H1 (cell line): ENCODE results near the gene PROZ. TPM values are rescaled to one million over a fixed set of nuclear protein-coding genes. Genes with fewer than 3 reads are reported as not detected.

Experiments
- CTCF ChIA-PET: fragments of 300-600 bp; sonication (Branson Sonifier 250); formaldehyde crosslinking; loops from one replicate; lab custom pipeline; 2021; ENCODE audit not compliant: partially characterized antibody; lab: Charles Lee
- POLR2A ChIA-PET: fragments of 300-600 bp; sonication (Branson Sonifier 250); formaldehyde crosslinking; loops from one replicate; lab custom pipeline; 2021; ENCODE audit warnings: inconsistent platforms; ENCODE audit not compliant: partially characterized antibody; lab: Charles Lee
- DNase-seq, 2 experiments: peaks; one replicate each; pipeline versions ENCODE4 v3.0.0 to v3.0.0-alpha.2; 2010 to 2022; ENCODE audit warnings: low spot score in 2 of 2, low read depth in 1 of 2, mixed read lengths in 1 of 2
- FAIRE-seq: peaks from 2 replicates; lab custom pipeline; 2011; peaks lifted over from hg19 to GRCh38; lab: Jason Lieb, UNC
- H2AFZ ChIP-seq: 2 replicates; pipeline ENCODE4 v1.8.1; 2012; ENCODE audit warnings: low read length, inconsistent platforms
- H2AK5ac ChIP-seq: 2 replicates; pipeline ENCODE4 v1.6.1; 2013; ENCODE audit warnings: low read depth, low read length
- H2BK120ac ChIP-seq: replicated peaks from 2 replicates; pipeline ENCODE3; 2013; ENCODE audit warnings: low read depth, low read length, inconsistent platforms
- H2BK12ac ChIP-seq: 2 replicates; pipeline ENCODE4 v1.6.1; 2013; ENCODE audit warnings: low read depth, low read length
- H2BK15ac ChIP-seq: 2 replicates; pipeline ENCODE4 v1.6.1; 2013; ENCODE audit warnings: low read length
- H2BK20ac ChIP-seq: 2 replicates; pipeline ENCODE4 v1.6.1; 2013; ENCODE audit warnings: low read length
- H2BK5ac ChIP-seq: 2 replicates; pipeline ENCODE4 v1.6.1; 2013; ENCODE audit warnings: low read depth, low read length
- H3K14ac ChIP-seq: 2 replicates; pipeline ENCODE4 v1.6.1; 2013; ENCODE audit warnings: inconsistent platforms; ENCODE audit not compliant: insufficient read length
- H3K18ac ChIP-seq: 2 replicates; pipeline ENCODE4 v1.6.1; 2013; ENCODE audit warnings: low read length; ENCODE audit errors: extremely low read depth
- H3K23ac ChIP-seq: 2 replicates; pipeline ENCODE4 v1.6.1; 2013; ENCODE audit warnings: inconsistent platforms; ENCODE audit not compliant: insufficient read length
- H3K23me2 ChIP-seq: 2 replicates; pipeline ENCODE4 v1.6.1; 2013; ENCODE audit warnings: low read depth, low read length
- H3K27ac ChIP-seq: 2 replicates; pipeline ENCODE4 v1.6.1; 2011; ENCODE audit warnings: low read depth, low read length, inconsistent platforms
- H3K27me3 ChIP-seq, 4 experiments: replicated peaks in 1 of 4; 1 replicate in 1 of 4; 2 replicates in 3 of 4; pipeline versions ENCODE4 v1.6.1 to v1.8.1; 2011 to 2013; ENCODE audit warnings: low read length in 3 of 4, mild to moderate bottlenecking in 3 of 4, inconsistent platforms in 2 of 4, mixed read lengths in 2 of 4, moderate library complexity in 1 of 4; ENCODE audit not compliant: control insufficient read depth in 3 of 4, insufficient read depth in 3 of 4; ENCODE audit errors: extremely low read depth in 1 of 4
- H3K36me3 ChIP-seq, 4 experiments: 2 replicates each; pipeline versions ENCODE4 v1.6.1 to v1.8.1; 2011 to 2013; ENCODE audit warnings: mild to moderate bottlenecking in 4 of 4, low read length in 3 of 4, moderate library complexity in 2 of 4, control low read depth in 1 of 4, inconsistent platforms in 1 of 4; ENCODE audit not compliant: insufficient read depth in 4 of 4, control insufficient read depth in 2 of 4
- H3K4ac ChIP-seq: replicated peaks from 2 replicates; pipeline ENCODE3; 2013; ENCODE audit warnings: low read length, low read depth, mixed read lengths, inconsistent platforms; ENCODE audit not compliant: insufficient read length
- H3K4me1 ChIP-seq, 4 experiments: replicated peaks in 1 of 4; 1 replicate in 1 of 4; 2 replicates in 3 of 4; pipeline versions ENCODE4 v1.6.1 to v1.8.1; 2011 to 2013; ENCODE audit warnings: low read length in 3 of 4, inconsistent platforms in 2 of 4, mixed read lengths in 1 of 4; ENCODE audit not compliant: insufficient read depth in 4 of 4, control insufficient read depth in 3 of 4
- H3K4me2 ChIP-seq, 2 experiments: 2 replicates each; pipeline versions ENCODE4 v1.6.1 to v1.8.1; 2011 to 2013; ENCODE audit warnings: low read depth in 2 of 2, low read length in 2 of 2, control low read depth in 1 of 2, inconsistent platforms in 1 of 2, mild to moderate bottlenecking in 1 of 2; ENCODE audit not compliant: insufficient read depth in 1 of 2
- H3K4me3 ChIP-seq, 4 experiments: fragments of 200-600, 300-600 bp in 1 of 4; sonication (generic), shearing (Covaris generic), sonication (Bioruptor Twin) in 1 of 4; 2 replicates each; pipeline versions ENCODE4 v1.5.1 to v1.8.1; 2011 to 2016; ENCODE audit warnings: low read length in 4 of 4, low read depth in 3 of 4, control low read depth in 2 of 4, inconsistent platforms in 2 of 4, mild to moderate bottlenecking in 2 of 4, mixed read lengths in 1 of 4, moderate library complexity in 1 of 4; ENCODE audit not compliant: insufficient read depth in 2 of 4; ENCODE audit errors: extremely low read depth in 1 of 4
- H3K56ac ChIP-seq: replicated peaks from 2 replicates; pipeline ENCODE3; 2013; ENCODE audit warnings: low read depth, mild to moderate bottlenecking, mixed read lengths, low read length, inconsistent platforms; ENCODE audit not compliant: insufficient read length
- H3K79me1 ChIP-seq: 2 replicates; pipeline ENCODE4 v1.6.1; 2013; ENCODE audit warnings: low read depth, low read length, control low read depth
- H3K79me2 ChIP-seq, 2 experiments: 2 replicates each; pipeline versions ENCODE4 v1.6.1 to v1.8.1; 2012 to 2013; ENCODE audit warnings: low read length in 2 of 2, mild to moderate bottlenecking in 2 of 2, inconsistent platforms in 1 of 2; ENCODE audit not compliant: insufficient read depth in 2 of 2, control insufficient read depth in 1 of 2
- H3K9ac ChIP-seq, 4 experiments: replicated peaks in 1 of 4; 1 replicate in 1 of 4; 2 replicates in 3 of 4; pipeline versions ENCODE4 v1.6.1 to v1.8.1; 2011 to 2013; ENCODE audit warnings: low read depth in 3 of 4, low read length in 3 of 4, control low read depth in 2 of 4, mild to moderate bottlenecking in 2 of 4, moderate library complexity in 2 of 4, inconsistent platforms in 1 of 4; ENCODE audit errors: extremely low read depth in 1 of 4
- H3K9me3 ChIP-seq, 2 experiments: 2 replicates each; pipeline versions ENCODE4 v1.6.1 to v1.8.1; 2012 to 2013; ENCODE audit warnings: mild to moderate bottlenecking in 2 of 2, moderate library complexity in 2 of 2, control low read depth in 1 of 2, inconsistent platforms in 1 of 2, low read depth in 1 of 2, low read length in 1 of 2, mixed read lengths in 1 of 2; ENCODE audit not compliant: insufficient read depth in 2 of 2
- H4K20me1 ChIP-seq, 2 experiments: replicated peaks in 1 of 2; 2 replicates each; pipeline versions ENCODE3 to v1.8.1; 2011 to 2013; ENCODE audit warnings: inconsistent platforms in 2 of 2, low read length in 2 of 2, mild to moderate bottlenecking in 1 of 2; ENCODE audit not compliant: insufficient read depth in 2 of 2, control insufficient read depth in 1 of 2
- H4K5ac ChIP-seq: 2 replicates; pipeline ENCODE4 v1.6.1; 2013; ENCODE audit warnings: low read length, low read depth, mixed read lengths, inconsistent platforms; ENCODE audit not compliant: insufficient read length
- H4K8ac ChIP-seq: 2 replicates; pipeline ENCODE4 v1.8.0; 2013; ENCODE audit warnings: mild to moderate bottlenecking, moderate library complexity, low read length, inconsistent platforms; ENCODE audit not compliant: insufficient read depth; ENCODE audit errors: extremely low read depth
- H4K91ac ChIP-seq: replicated peaks from 2 replicates; pipeline ENCODE3; 2013; ENCODE audit warnings: low read length, mixed read lengths, inconsistent platforms; ENCODE audit not compliant: insufficient read length
- ASH2L ChIP-seq: fragments of 200-600, 300-600 bp; sonication (generic); IDR thresholded peaks from one replicate; pipeline ENCODE4 v1.7.1; 2017; ENCODE audit warnings: low read length
- CBX5 ChIP-seq: fragments of 300-800, 300-1000 bp; sonication (generic); IDR thresholded peaks from 2 replicates; pipeline ENCODE4 v1.7.1; 2016; ENCODE audit warnings: antibody characterized with exemption, low read length, low read depth
- CBX8 ChIP-seq: fragments of 300-800, 300-1000 bp; sonication (generic); IDR thresholded peaks from 2 replicates; pipeline ENCODE4 v1.7.1; 2016; ENCODE audit warnings: low read depth, low read length, borderline replicate concordance
- CHD2 ChIP-seq: IDR thresholded peaks from 2 replicates; pipeline ENCODE4 v1.6.1; 2012; ENCODE audit warnings: low read length, improper control_type of control experiment
- EGR1 ChIP-seq: IDR thresholded peaks from 2 replicates; pipeline ENCODE4 v1.6.1; 2011; ENCODE audit warnings: low read depth, low read length, borderline replicate concordance
- FOSL1 ChIP-seq: IDR thresholded peaks from 2 replicates; pipeline ENCODE4 v1.6.1; 2011; ENCODE audit warnings: mild to moderate bottlenecking, low read depth, low read length, moderate library complexity; ENCODE audit not compliant: insufficient read depth
- HDAC6 ChIP-seq: IDR thresholded peaks from one replicate; pipeline ENCODE4 v1.7.1; 2012; ENCODE audit warnings: low read depth, mild to moderate bottlenecking, inconsistent platforms, low read length, moderate library complexity
- JUND ChIP-seq: IDR thresholded peaks from 2 replicates; pipeline ENCODE4 v1.6.1; 2011; ENCODE audit warnings: mild to moderate bottlenecking, improper control_type of control experiment, low read length
- NANOG ChIP-seq: IDR thresholded peaks from 2 replicates; pipeline ENCODE4 v1.6.1; 2011; ENCODE audit warnings: low read length, low read depth, mild to moderate bottlenecking, inconsistent platforms; ENCODE audit not compliant: insufficient read depth, poor library complexity, severe bottlenecking
- POU5F1 ChIP-seq: IDR thresholded peaks from 2 replicates; pipeline ENCODE4 v1.6.1; 2011; ENCODE audit warnings: low read depth, mild to moderate bottlenecking, low read length, moderate library complexity
- RFX5 ChIP-seq: IDR thresholded peaks from 2 replicates; pipeline ENCODE4 v1.6.1; 2011; ENCODE audit warnings: low read depth, low read length, improper control_type of control experiment, borderline replicate concordance
- SIRT6 ChIP-seq: IDR thresholded peaks from one replicate; pipeline ENCODE4 v1.7.1; 2012; ENCODE audit warnings: low read length, inconsistent platforms
- SUZ12 ChIP-seq: fragments of 200-600 bp; sonication (generic); IDR thresholded peaks from 2 replicates; pipeline ENCODE4 v1.6.1; 2012; ENCODE audit warnings: mild to moderate bottlenecking, inconsistent platforms, low read length, moderate library complexity, mixed read lengths
- WGBS, 2 experiments: shearing (Covaris generic) in 1 of 2; methylation state at CpG; one replicate each; pipeline versions ENCODE4 v1.1.6 to v1.1.7; 2013 to 2015; ENCODE audit warnings: low lambda C conversion rate in 2 of 2, mixed read lengths in 2 of 2, inconsistent platforms in 1 of 2, low coverage in 1 of 2, missing lambda C conversion rate in 1 of 2; ENCODE audit not compliant: insufficient replicate concordance in 2 of 2, insufficient coverage in 1 of 2, insufficient read length in 1 of 2; ENCODE audit errors: extremely low coverage in 1 of 2, missing lambda C conversion rate in 1 of 2; 5-methylcytosine and 5-hydroxymethylcytosine counted together
- polyA plus RNA-seq, 7 experiments: library from polyadenylated mRNA; depleted of rRNA in 3 of 7; stranded (reverse) in 5 of 7; unstranded in 2 of 7; fragments of >200 nt in 5 of 7; fragments of 200-250 nt in 2 of 7; gene quantifications; 1 replicate in 5 of 7; 2 replicates in 1 of 7; 4 replicates in 1 of 7; pipeline versions ENCODE4 v1.2.1 to v1.2.3, GENCODE V29; 2011 to 2013; ENCODE audit warnings: missing spikeins in 2 of 7, mixed read lengths in 2 of 7
- total RNA-seq: library from RNA; stranded (reverse); fragmentation: NEBNext Ultra II Directional; extraction: Animal tissue kit (Norgen Biotek cat#: 25700); gene quantifications from 2 replicates; pipeline ENCODE4 v1.2.1, GENCODE V29; 2021
- TF ChIP-seq, protein P1 (sequence below): IDR thresholded peaks from 2 replicates; pipeline ENCODE4 v1.6.1; 2012; ENCODE audit warnings: inconsistent platforms

PROZ gene
- total and polyA plus RNA-seq, 2 of the 8 experiments (the other 6 are each of a cell fraction or from before 2014, with no cell fraction given), result not detected

DNA sequence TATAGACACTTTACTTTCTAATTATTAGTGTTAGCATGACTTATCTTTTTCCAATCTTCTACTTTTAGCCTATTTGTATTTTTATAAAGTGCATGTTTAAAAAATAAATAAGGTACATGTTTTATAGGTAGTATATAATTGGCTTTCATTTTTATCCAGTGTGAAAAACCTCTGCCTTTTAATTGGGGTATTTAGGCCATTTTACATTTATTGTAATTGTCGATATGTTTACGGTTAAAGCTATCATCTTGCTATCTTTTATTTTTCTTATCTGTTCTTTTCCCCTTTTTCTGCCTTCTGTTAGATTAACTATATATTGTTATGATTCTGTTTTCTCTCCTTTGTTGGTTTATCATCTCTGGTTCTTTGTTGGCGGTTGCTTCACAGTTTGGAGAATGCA is 9.1 kb downstream of the PROZ start:
- no peak overlapping the region for H2BK15ac ChIP-seq
- no peak overlapping the region for H3K18ac ChIP-seq
- 99% methylated on average over 3 of the region's 3 CpGs; no CpG with 5 or more reads in 1 of the 2 experiments for WGBS, 2 experiments
- no peaks in the 10 kb centered on the region for H3K23me2 ChIP-seq
- ChIA-PET POLR2A (interaction anchor here (2.5 kb wide), 1 partner anchor 42 kb away, joined by 7 read pairs; the partner anchor contains the start of genes CUL4A and PCID2), CTCF (interaction anchor here (1.3 kb wide), 1 partner anchor 235 kb away, joined by 3 read pairs; no protein-coding TSS in a partner anchor)
- no peaks in the 10 kb centered on the region for H3K9me3 ChIP-seq
- H3K4ac ChIP-seq, result no peak overlapping the region
- H4K20me1 ChIP-seq, result no peaks in the 10 kb centered on the region
- no peak overlapping the region for H2AFZ ChIP-seq
- no peak overlapping the region for H3K23ac ChIP-seq
- H3K4me1 ChIP-seq, result peaks cover 0 to 9% (median 3%) of the 10 kb centered on the region in 4 experiments; a peak in 5 of 7 replicates
- H2BK20ac ChIP-seq, result no peak overlapping the region
- FAIRE-seq (no peak), DNase-seq (no peak)
- H3K4me2 ChIP-seq, result no peak overlapping the region
- H2BK12ac ChIP-seq, result no peak overlapping the region
- H3K27ac ChIP-seq, result no peak overlapping the region
- H2AK5ac ChIP-seq, result no peak overlapping the region
- H3K79me2 ChIP-seq, result no peaks in the 10 kb centered on the region; a peak in 1 of 4 replicates
- H4K91ac ChIP-seq, result no peak overlapping the region
- no peaks in the 10 kb centered on the region for H3K79me1 ChIP-seq
- no peak overlapping the region for H3K9ac ChIP-seq
- no peak overlapping the region for H2BK5ac ChIP-seq
- H4K8ac ChIP-seq, result no peak overlapping the region
- H3K4me3 ChIP-seq, result no peak overlapping the region
- H3K14ac ChIP-seq, result no peak overlapping the region
- H3K36me3 ChIP-seq, result peaks cover 2 to 26% (median 7%) of the 10 kb centered on the region in 4 experiments; a peak in 5 of 8 replicates
- H4K5ac ChIP-seq, result no peak overlapping the region
- no peak overlapping the region for H2BK120ac ChIP-seq
- no peaks in the 10 kb centered on the region for H3K27me3 ChIP-seq
- no peak overlapping the region for H3K56ac ChIP-seq
- TF ChIP-seq JUND, result no peak
- no peak for TF ChIP-seq CBX5
- TF ChIP-seq POU5F1, result no peak
- no peak for TF ChIP-seq EGR1
- no peak for TF ChIP-seq RFX5
- TF ChIP-seq CHD2, result no peak
- no peak for TF ChIP-seq ASH2L
- TF ChIP-seq CBX8, result no peak
- TF ChIP-seq SIRT6, result no peak
- no peak for TF ChIP-seq NANOG
- no peak for TF ChIP-seq SUZ12
- no peak for TF ChIP-seq FOSL1
- TF ChIP-seq HDAC6, result no peak
- TF ChIP-seq, protein P1, sequence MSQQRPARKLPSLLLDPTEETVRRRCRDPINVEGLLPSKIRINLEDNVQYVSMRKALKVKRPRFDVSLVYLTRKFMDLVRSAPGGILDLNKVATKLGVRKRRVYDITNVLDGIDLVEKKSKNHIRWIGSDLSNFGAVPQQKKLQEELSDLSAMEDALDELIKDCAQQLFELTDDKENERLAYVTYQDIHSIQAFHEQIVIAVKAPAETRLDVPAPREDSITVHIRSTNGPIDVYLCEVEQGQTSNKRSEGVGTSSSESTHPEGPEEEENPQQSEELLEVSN, result no peak
